ENCODE results near the gene ASCC3. TPM values are rescaled to one million over a fixed set of nuclear protein-coding genes. Genes with fewer than 3 reads are reported as not detected.

The ASCC3 gene
- total RNA-seq, 1 experiment from 2014 or later: 48.2 TPM

DNA sequence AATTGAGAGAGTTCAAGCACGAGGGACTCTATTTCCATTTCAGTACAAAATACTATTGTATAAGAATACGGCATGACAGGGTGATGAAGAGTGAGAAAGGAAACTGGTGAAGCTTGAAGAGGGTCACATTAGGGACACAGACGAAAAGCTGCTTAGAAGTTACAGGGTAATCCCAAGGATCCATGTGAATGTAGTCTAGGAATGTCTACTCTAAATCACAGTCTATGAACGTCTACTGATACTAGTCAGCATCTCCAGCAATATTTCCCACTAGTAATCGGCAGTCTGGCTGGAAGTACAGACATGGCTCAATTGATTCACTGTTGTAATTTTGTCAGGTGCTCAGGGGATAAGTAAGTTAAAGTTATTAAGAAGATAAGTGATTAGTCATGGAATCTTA, 156.4 kb downstream of the ASCC3 start:
- no peak for DNase-seq
- no peaks in the 10 kb centered on the region for H3K27me3 Mint-ChIP-seq (ENCODE audit: insufficient read depth, unreplicated experiment)
- H3K9me3 Mint-ChIP-seq (ENCODE audit: unreplicated experiment): no peaks in the 10 kb centered on the region
- peaks cover 9% of the 10 kb centered on the region for H3K4me1 Mint-ChIP-seq (ENCODE audit: low read depth, unreplicated experiment)
- H3K27me3 ChIP-seq (replicated peaks; ENCODE audit: control insufficient read depth, insufficient read depth, low read length): no peaks in the 10 kb centered on the region
- peaks cover 3% of the 10 kb centered on the region; the same call in 1 of the 2 replicates for H3K4me1 ChIP-seq
- H3K4me3 Mint-ChIP-seq (ENCODE audit: unreplicated experiment): no peak overlapping the region
- H3K36me3 ChIP-seq (ENCODE audit: control insufficient read depth, insufficient read depth, low read length): no peaks in the 10 kb centered on the region
- no peak overlapping the region for H3K4me3 ChIP-seq (ENCODE audit: low read depth, low read length)
- H3K9me3 ChIP-seq: no peaks in the 10 kb centered on the region
- ChIA-PET POLR2A (no interaction called here), CTCF (no interaction called here)
- no peak overlapping the region for H3K27ac Mint-ChIP-seq (ENCODE audit: unreplicated experiment)
- no TSS peak for BruUV-seq (replicated peaks)
- no peak for TF ChIP-seq CTCF (IDR thresholded peaks at IDR 0.05; ENCODE audit: insufficient read depth in 1 of 2, low read depth in 1 of 2, low read length in 1 of 2, severe bottlenecking in 1 of 2, unreplicated experiment in 1 of 2)
- H3K36me3 Mint-ChIP-seq (ENCODE audit: insufficient read depth, unreplicated experiment): peaks cover 10% of the 10 kb centered on the region
- intact Hi-C loops (cut with micrococcal nuclease; ENCODE audit: unreplicated experiment): no loop called here

- Mint-ChIP-seq H3K9me3 (ENCODE audit: unreplicated experiment) (no peaks in the 10 kb centered on the region), H3K36me3 (ENCODE audit: insufficient read depth, unreplicated experiment) (peaks cover 10% of the 10 kb centered on the region), H3K27me3 (ENCODE audit: insufficient read depth, unreplicated experiment) (no peaks in the 10 kb centered on the region), H3K4me1 (ENCODE audit: low read depth, unreplicated experiment) (peaks cover 11% of the 10 kb centered on the region), H3K4me3 (ENCODE audit: unreplicated experiment) (no peak overlapping the region), H3K27ac (ENCODE audit: unreplicated experiment) (no peak overlapping the region)
- POLR2A ChIA-PET: no interaction called here
- no TSS peak for BruUV-seq (replicated peaks)
- DNase-seq: no peak
- Histone ChIP-seq H3K9me3 (no peaks in the 10 kb centered on the region), H3K36me3 (ENCODE audit: control insufficient read depth, insufficient read depth, low read length) (no peaks in the 10 kb centered on the region), H3K4me3 (ENCODE audit: low read depth, low read length) (no peak overlapping the region), H3K27me3 (replicated peaks; ENCODE audit: control insufficient read depth, insufficient read depth, low read length) (no peaks in the 10 kb centered on the region), H3K4me1 (peaks cover 4% of the 10 kb centered on the region; the same call in 1 of the 2 replicates)
- intact Hi-C loops (cut with micrococcal nuclease; ENCODE audit: unreplicated experiment): no loop called here
- TF ChIP-seq CTCF (IDR thresholded peaks at IDR 0.05; ENCODE audit: insufficient read depth in 1 of 2, low read depth in 1 of 2, low read length in 1 of 2, severe bottlenecking in 1 of 2, unreplicated experiment in 1 of 2): no peak
- CTCF ChIA-PET: no interaction called here
These were observed 156.9 kb downstream of the ASCC3 start for GRCh38 chr6:100724222-100724621.

DNA sequence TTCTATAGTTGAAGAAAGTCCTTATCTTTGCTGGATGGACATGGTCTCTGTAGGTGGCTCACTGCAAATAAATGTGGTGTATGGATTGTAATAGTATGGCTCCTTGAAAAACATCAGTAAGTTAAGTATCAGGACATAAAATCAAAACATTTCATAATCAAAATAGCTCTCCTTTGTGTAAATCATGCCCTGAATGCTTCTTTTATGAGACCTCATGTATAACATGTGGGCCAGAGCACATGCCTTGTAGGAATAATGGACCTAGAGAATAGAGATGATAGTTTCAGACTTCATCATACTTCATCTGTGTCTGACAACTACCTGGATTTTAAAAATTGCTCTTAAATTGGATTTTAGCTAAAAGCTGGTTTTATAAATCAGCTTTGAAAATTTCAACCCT, 159.9 kb downstream of the ASCC3 start:
- no peaks in the 10 kb centered on the region for H3K36me3 ChIP-seq (ENCODE audit: control insufficient read depth, insufficient read depth, low read length)
- no peak for DNase-seq
- no peaks in the 10 kb centered on the region for H3K27me3 ChIP-seq (replicated peaks; ENCODE audit: control insufficient read depth, insufficient read depth, low read length)
- H3K4me1 Mint-ChIP-seq (ENCODE audit: low read depth, unreplicated experiment): peaks cover 11% of the 10 kb centered on the region
- H3K4me1 ChIP-seq: peaks cover 4% of the 10 kb centered on the region; the same call in 1 of the 2 replicates
- no peaks in the 10 kb centered on the region for H3K27me3 Mint-ChIP-seq (ENCODE audit: insufficient read depth, unreplicated experiment)
- CTCF ChIA-PET: no interaction called here
- BruUV-seq (replicated peaks): no TSS peak
- no peak overlapping the region for H3K4me3 Mint-ChIP-seq (ENCODE audit: unreplicated experiment)
- H3K9me3 Mint-ChIP-seq (ENCODE audit: unreplicated experiment): no peaks in the 10 kb centered on the region
- H3K27ac Mint-ChIP-seq (ENCODE audit: unreplicated experiment): no peak overlapping the region
- POLR2A ChIA-PET: no interaction called here
- peaks cover 10% of the 10 kb centered on the region for H3K36me3 Mint-ChIP-seq (ENCODE audit: insufficient read depth, unreplicated experiment)
- H3K4me3 ChIP-seq (ENCODE audit: low read depth, low read length): no peak overlapping the region
- intact Hi-C loops (cut with micrococcal nuclease; ENCODE audit: unreplicated experiment): loop anchor here (2.0 kb wide), 1 partner anchor 42 kb away; no protein-coding TSS in a partner anchor
- TF ChIP-seq CTCF (IDR thresholded peaks at IDR 0.05; ENCODE audit: insufficient read depth in 1 of 2, low read depth in 1 of 2, low read length in 1 of 2, severe bottlenecking in 1 of 2, unreplicated experiment in 1 of 2): no peak
- no peaks in the 10 kb centered on the region for H3K9me3 ChIP-seq

Measured in Caco-2 (cell line).